GM13976 (cell line): ENCODE measurements around the gene ADAMTS2.

Experiments used
- DNase-seq: peaks from one replicate; pipeline ENCODE4 v3.0.0; 2012; ENCODE audit warnings: low spot score
- in situ Hi-C: fragments of 300-500 bp; cut with MboI; formaldehyde crosslinking; loops from one replicate; pipeline ENCODE4 v1.12.0; 2022; ENCODE audit warnings: low sequenced_read_pairs, mixed read lengths, inconsistent platforms; ENCODE audit not compliant: unreplicated experiment
- TF ChIP-seq, protein P1 (sequence below): IDR thresholded peaks from 2 replicates; pipeline ENCODE4 v1.5.1; 2012; ENCODE audit warnings: borderline replicate concordance, mild to moderate bottlenecking; ENCODE audit not compliant: insufficient read depth; ENCODE audit errors: extremely low read depth, missing control alignments, control extremely low read depth

Gene ADAMTS2

DNA sequence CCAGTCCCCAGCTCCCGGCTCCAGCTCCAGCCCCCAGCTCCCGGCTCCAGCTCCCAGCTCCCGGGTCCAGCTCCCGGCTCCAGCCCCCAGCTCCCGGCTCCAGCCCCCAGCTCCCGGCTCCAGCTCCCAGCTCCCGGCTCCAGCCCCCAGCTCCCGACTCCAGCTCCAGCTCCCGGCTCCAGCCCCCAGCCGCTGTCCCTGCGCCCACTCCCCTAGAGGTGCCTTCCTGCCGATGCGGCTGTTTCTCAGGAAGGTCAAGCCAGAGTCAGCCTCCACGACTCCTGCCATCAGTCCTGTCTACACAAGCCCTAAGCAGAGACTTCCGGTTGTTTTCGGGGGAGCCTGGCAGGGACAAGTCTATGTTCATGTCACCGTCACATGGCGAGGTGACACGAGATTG is 210.3 kb downstream of the ADAMTS2 start:
- in situ Hi-C loops: no loop called here
- TF ChIP-seq, protein P1, sequence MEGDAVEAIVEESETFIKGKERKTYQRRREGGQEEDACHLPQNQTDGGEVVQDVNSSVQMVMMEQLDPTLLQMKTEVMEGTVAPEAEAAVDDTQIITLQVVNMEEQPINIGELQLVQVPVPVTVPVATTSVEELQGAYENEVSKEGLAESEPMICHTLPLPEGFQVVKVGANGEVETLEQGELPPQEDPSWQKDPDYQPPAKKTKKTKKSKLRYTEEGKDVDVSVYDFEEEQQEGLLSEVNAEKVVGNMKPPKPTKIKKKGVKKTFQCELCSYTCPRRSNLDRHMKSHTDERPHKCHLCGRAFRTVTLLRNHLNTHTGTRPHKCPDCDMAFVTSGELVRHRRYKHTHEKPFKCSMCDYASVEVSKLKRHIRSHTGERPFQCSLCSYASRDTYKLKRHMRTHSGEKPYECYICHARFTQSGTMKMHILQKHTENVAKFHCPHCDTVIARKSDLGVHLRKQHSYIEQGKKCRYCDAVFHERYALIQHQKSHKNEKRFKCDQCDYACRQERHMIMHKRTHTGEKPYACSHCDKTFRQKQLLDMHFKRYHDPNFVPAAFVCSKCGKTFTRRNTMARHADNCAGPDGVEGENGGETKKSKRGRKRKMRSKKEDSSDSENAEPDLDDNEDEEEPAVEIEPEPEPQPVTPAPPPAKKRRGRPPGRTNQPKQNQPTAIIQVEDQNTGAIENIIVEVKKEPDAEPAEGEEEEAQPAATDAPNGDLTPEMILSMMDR: no peak
- DNase-seq: no peak

DNA sequence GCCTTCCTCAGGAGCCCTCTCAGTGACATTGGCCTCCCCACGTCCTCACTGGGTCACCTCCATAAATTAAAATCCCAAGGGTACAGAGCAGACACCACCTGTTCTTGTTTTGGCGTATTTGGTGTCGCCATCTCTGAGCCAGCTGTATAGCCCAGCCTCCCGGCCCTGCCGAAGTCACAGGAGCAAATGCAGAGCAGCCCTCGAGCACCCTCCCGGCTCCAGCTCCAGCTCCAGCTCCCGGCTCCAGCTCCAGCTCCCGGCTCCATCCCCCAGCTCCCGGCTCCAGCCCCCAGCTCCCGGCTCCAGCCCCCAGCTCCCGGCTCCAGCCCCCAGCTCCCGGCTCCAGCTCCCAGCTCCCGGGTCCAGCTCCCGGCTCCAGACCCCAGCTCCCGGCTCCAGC is 210.8 kb downstream of the ADAMTS2 start:
- in situ Hi-C loops: no loop called here
- DNase-seq: no peak
- TF ChIP-seq, protein P1: no peak

DNA sequence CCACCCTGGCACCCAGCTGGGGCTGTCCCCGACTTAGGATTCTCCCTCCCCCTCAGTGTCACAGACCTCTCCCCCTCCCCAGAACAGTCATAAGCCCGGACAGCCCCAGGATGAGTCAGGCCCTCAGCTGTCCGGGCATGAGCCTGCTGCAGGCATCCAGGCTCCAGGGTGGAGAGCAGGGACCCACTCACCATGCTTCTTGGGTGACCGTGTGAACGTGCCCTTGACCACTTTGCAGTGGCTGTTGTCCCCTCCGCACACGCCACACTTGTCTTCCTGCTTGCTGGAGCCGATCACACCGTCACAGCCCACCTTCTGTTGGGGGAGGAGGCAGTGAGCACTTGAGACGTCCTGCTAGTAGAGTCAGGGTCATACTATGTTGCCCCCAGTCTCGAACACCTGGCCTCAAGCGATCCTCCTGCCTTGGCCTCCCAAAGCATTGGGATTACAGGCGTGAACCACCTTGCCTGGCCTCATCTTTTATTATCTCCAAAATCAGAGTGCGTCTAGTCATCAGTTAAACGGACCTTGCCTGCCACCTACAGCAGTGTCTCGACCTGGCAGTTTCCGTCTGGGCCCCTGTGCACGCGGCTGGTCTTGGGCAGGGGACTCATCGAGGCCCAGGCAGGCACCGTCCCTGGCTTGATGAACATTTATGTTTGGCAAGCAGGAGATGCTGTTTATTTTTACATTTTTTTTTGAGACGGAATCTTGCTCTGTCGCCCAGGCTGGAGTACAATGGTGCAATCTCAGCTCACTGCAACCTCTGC is 212.5 kb downstream of the ADAMTS2 start:
- DNase-seq: no peak
- TF ChIP-seq, protein P1: no peak
- in situ Hi-C loops: no loop called here

DNA sequence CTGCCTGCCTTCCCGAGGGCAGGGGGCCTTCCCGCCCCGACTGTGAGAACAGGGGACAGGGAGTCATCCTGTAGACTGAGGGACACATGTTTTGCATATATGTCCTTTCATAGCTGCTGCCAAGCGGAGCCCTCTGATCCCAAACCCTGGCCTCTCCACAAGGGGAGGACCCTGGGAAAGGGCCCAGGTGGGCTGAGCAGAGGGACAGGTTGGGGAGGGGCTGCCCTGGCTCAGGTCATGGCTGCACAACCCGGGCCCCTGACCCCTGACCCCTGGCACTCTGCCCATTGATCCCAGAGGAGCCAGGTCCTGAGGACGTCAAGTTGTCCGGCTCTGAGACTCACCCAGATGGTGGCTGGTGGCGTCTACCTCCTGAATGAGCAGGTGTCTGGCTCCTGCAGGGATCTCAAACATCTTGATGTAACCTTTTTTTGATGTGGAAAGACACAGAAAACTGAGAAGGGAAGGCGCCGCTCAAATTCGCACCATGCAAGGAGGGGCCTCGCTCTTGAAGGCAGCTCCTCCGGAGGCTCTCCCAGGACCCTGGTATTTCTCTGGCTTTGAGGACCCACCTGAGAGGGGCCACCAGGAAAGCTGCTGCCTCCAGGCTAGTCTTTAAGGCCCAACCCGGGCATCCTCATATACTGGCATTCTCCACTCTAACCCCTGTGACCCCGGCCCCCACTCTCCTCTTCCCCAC is 213.2 kb downstream of the ADAMTS2 start:
- TF ChIP-seq, protein P1: no peak
- in situ Hi-C loops: no loop called here
- no peak for DNase-seq

DNA sequence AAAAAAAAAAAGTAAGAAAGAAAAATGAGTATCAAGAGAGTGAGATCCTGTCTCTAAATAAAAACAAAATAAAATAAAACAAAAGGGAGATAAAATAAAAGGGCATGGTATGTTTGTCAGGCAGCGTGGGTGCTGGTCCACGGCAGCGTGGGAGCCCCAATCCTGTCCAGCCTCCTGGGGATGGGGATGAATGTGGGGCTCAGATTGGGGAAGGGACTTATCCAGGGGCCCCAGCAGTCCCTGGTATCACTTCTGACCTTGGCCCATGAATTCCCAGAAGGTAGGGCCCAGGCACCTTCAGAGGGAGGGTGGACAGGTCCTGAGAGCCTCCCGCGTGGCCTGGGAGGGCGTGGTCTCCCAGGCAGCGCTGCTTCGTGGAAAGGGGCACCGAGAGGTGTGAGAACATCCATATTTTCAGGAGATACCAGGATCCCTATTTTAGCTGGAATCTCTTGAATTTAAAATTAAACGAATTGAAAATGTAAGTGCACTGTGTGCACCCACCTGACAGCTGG is 213.9 kb downstream of the ADAMTS2 start:
- no peak for DNase-seq
- TF ChIP-seq, protein P1: no peak
- in situ Hi-C loops: no loop called here

DNA sequence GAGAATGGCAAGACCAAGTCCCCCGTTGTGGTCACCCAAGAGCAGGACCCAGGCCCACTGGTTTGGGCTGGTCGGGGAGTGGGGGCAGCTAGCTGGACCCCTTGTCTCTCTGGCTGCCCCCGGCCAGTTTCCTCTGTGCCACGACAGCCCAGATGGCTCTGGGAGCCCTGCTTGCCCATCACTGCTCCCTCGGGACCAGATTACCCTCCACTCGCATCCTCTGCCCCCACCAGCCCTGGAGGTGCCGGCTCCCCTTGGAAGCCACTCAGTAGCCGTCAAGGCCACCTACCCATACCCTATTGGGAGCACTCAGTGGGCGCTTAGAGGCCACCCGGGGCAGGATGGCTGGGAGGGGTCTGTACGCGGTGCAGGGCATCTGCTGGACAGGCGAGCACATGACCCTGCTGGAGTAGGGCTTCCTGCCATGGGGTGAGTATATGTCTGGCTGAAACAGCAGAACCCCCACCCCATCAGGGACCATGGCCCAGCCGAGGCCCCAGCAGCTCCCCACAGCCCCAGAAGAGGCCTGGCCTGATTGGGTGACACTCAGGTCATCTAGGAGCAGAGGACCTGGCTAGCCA is 215.1 kb downstream of the ADAMTS2 start:
- no peak for DNase-seq
- in situ Hi-C loops: no loop called here
- TF ChIP-seq, protein P1: no peak
